GM19239 (cell line): ENCODE data around the gene NCR3LG1.

ENCODE experiments used
- DNase-seq: peaks from one replicate; pipeline ENCODE4 v3.0.0; 2011; ENCODE audit warnings: low spot score; ENCODE audit not compliant: insufficient read length
- FAIRE-seq: peaks from 2 replicates; lab custom pipeline; 2011; peaks lifted over from hg19 to GRCh38; lab: Jason Lieb, UNC

Gene NCR3LG1

GRCh38 chr11:17351510-17352176, at the start of gene NCR3LG1:
Gene NCR3LG1 (plus strand): TSS chr11:17351800. CDS start chr11:17351970, 170 bp downstream.
- FAIRE-seq, result no peak

GRCh38 chr11:17313349-17314231, 38.0 kb upstream of the NCR3LG1 start:
- DNase-seq (no peak), FAIRE-seq (peak; percentile 52)

More at GRCh38 chr11:17351510-17352176, at the start of gene NCR3LG1:
- no peak for DNase-seq

- DNase-seq, result no peak
Observed at GRCh38 chr11:17314232-17314547, 37.4 kb upstream of the NCR3LG1 start.

GRCh38 chr11:17314904-17315426, 36.6 kb upstream of the NCR3LG1 start:
- no peak for FAIRE-seq
- no peak for DNase-seq

More at GRCh38 chr11:17314232-17314547, 37.4 kb upstream of the NCR3LG1 start:
- FAIRE-seq, result no peak

GRCh38 chr11:17328871-17329494, 22.6 kb upstream of the NCR3LG1 start:
- FAIRE-seq (no peak), DNase-seq (no peak)

- no peak for DNase-seq
- no peak for FAIRE-seq
Observed at GRCh38 chr11:17331669-17332068, 19.9 kb upstream of the NCR3LG1 start.

- DNase-seq (no peak), FAIRE-seq (no peak)
Observed at GRCh38 chr11:17333799-17334586, 17.6 kb upstream of the NCR3LG1 start.

- DNase-seq (no peak), FAIRE-seq (no peak)
Observed at GRCh38 chr11:17343257-17343656, 8.3 kb upstream of the NCR3LG1 start.

GRCh38 chr11:17343907-17344306, 7.7 kb upstream of the NCR3LG1 start:
- DNase-seq (no peak), FAIRE-seq (no peak)

- FAIRE-seq, result no peak
- no peak for DNase-seq
Observed at GRCh38 chr11:17347676-17348075, 3.9 kb upstream of the NCR3LG1 start.

GRCh38 chr11:17350455-17351171, 987 bp upstream of the NCR3LG1 start:
- DNase-seq (no peak), FAIRE-seq (no peak)

- DNase-seq, result no peak
- FAIRE-seq, result no peak
Observed at GRCh38 chr11:17351172-17351509, 459 bp upstream of the NCR3LG1 start.

- DNase-seq, result peak; percentile 25
- FAIRE-seq, result peak; percentile 47
Observed at GRCh38 chr11:17352950-17353820, 1.6 kb downstream of the NCR3LG1 start.

GRCh38 chr11:17353821-17354600, 2.4 kb downstream of the NCR3LG1 start:
- FAIRE-seq (no peak), DNase-seq (no peak)

GRCh38 chr11:17354601-17354991, 3.0 kb downstream of the NCR3LG1 start:
- DNase-seq (peak; percentile 50), FAIRE-seq (peak; percentile 70)

- DNase-seq, result no peak
- no peak for FAIRE-seq
Observed at GRCh38 chr11:17366495-17366894, 14.9 kb downstream of the NCR3LG1 start.

- FAIRE-seq, result no peak
- DNase-seq, result no peak
Observed at GRCh38 chr11:17368551-17368950, 17.0 kb downstream of the NCR3LG1 start.

GRCh38 chr11:17369094-17369493, 17.5 kb downstream of the NCR3LG1 start:
- FAIRE-seq (no peak), DNase-seq (no peak)
